NCI-H1436 treated with DMSO at 0.1 percent for 48 hours (cell line): ENCODE results near the gene RBBP5.

Experiments
- DNase-seq: peaks from one replicate; lab custom pipeline; 2025; lab: John Stamatoyannopoulos, UW

Gene RBBP5

GRCh38 chr1:205133287-205133686 is 11.5 kb upstream of the RBBP5 start:
- no peak for DNase-seq

GRCh38 chr1:205129447-205130029 is 7.8 kb upstream of the RBBP5 start:
- DNase-seq = no peak

DNA sequence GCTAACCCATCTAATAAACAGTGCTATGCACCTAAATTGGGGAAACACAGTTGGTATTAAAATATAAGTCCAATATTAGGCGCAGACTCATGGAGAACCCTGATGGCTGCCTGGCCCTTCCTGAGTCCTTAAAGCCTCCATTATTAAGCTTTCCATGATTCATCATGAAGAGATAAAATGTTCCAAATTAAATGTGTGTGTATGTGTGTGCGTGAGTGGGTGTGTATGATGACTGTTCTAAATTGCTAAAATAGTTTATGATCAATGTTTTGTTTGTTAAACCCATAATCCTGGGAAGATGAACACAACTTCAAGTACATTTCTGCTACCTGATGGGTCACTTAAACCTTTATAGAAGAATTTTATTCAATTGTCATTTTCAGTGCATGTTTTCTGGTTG is 6.3 kb upstream of the RBBP5 start:
- no peak for DNase-seq

DNA sequence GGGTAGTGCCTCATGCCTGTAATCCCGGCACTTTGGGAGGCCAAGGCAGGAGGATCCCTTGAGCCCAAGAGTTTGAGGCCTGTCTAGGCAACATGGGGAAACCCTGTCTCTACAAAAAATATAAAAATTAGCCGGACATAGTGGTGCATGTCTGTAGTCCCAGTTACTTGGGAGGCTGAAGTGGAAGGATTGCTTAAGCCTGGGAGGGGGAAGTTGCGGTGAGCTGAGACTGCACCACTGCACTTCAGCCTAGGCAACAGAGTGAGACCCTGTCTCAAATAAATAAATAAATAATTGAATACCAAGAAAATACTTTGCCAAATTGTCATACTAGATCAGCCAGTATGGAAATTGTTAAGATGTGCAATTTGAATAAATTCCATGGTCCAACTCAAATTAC is 5.9 kb upstream of the RBBP5 start:
- no peak for DNase-seq

- DNase-seq = no peak
These were observed 2.9 kb upstream of the RBBP5 start for GRCh38 chr1:205124726-205125125.

DNA sequence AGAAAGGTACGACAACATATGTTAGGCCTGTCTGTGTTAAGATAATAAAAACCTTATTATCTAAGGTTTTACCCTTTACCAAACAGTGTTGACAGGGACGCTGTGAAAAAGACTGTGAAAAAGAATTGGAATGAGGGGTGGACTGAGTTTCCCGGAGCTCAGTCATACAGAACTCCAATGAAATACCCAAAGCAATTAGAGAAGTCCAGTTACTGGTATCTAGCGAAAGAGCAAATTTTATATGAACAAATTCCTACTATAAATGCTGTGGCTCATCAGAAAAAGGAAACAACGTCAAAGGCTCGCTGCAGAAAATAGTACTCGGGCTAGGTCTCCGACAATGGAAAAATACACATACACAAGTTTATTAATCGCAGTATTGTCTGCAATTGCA is 708 bp upstream of the RBBP5 start:
- no peak for DNase-seq

DNA sequence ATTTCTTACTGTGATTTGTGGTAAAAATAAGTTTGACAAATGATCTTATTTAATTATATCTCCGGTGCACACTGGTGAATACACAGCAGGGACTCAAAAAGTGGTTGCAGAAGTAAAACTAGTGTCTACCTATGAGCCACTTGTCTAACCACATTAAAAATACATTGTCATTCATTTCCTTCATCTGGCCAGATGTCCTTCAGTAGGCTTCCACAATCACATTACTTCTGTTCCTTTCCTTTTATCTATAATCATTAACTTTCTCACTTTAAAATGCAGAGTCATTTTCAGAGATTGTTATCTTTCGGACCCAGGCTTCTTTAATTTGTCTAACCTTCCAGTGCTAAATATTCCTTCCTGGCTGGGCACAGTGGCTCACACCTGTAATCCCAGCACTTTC is 3.0 kb downstream of the RBBP5 start:
- no peak for DNase-seq

DNA sequence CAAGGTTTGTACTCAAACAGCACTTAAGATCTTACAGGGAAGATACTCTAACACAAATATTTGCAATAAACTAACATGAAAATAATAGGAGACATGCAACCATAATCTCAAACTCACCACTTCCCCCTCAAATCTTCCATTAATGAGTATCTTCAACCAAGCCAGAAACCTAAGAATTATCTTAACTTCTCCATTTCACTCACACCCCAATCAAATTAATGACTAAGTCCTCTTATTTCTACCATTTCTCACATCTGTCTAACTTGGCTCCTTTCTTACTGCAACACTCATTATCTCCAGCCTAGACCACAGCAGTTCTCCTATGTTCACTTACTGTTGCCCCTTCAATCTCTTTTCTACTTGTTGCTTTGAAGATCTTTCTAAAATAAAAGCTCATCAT is 10.4 kb downstream of the RBBP5 start:
- no peak for DNase-seq

- no peak for DNase-seq
These were observed 12.1 kb downstream of the RBBP5 start for GRCh38 chr1:205109711-205110110.

GRCh38 chr1:205109269-205109668 is 12.5 kb downstream of the RBBP5 start:
- DNase-seq = no peak

- DNase-seq = no peak
These were observed 13.3 kb downstream of the RBBP5 start for GRCh38 chr1:205108464-205108863.

DNA sequence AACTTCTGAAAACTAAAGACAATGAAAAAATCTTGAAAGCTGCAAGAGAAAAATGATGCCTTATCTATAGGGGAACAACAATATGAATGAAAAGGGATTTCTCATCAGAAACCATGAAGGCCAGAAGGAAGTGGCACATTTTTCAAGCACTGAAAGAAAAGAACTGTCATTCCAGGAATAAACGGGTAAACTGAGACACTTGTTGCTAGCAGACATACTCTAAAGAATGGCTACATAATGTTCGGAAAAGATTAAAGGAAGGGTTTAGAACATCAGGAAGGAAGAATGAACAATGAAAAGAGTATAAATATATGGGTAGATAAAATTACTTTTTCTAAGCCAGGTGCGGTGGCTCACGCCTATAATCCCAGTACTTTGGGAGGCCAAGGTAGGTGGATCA is 14.5 kb downstream of the RBBP5 start:
- no peak for DNase-seq

DNA sequence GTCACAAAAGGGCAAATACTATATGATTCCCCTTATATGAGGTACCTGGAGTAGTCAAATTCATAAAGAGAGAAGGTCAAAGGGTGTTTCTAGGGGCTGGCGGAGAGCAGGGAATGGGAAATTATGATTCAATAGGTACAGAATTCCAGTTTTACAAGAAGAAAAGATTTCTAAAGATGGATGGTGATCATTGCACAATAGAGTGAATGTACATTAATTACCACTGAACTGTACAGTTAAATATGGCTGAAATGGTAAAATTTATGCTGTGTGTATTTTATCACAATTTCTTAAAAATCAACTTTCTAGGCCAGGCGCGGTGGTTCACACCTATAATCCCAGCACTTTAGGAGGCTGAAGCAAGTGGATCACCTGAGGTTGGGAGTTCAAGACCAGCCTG is 19.4 kb downstream of the RBBP5 start:
- no peak for DNase-seq

- no peak for DNase-seq
These were observed 23.5 kb downstream of the RBBP5 start for GRCh38 chr1:205098242-205098641.

GRCh38 chr1:205095422-205095821 is 26.4 kb downstream of the RBBP5 start:
- no peak for DNase-seq

- DNase-seq = no peak
These were observed 30.6 kb downstream of the RBBP5 start for GRCh38 chr1:205091043-205091740.

- DNase-seq = no peak
These were observed 33.4 kb downstream of the RBBP5 start for GRCh38 chr1:205088341-205088740.

- no peak for DNase-seq
These were observed 37.4 kb downstream of the RBBP5 start, which contains the start of gene TMEM81 for GRCh38 chr1:205084360-205084759. Gene TMEM81 (minus strand): TSS chr1:205084460. CDS start chr1:205084320, 140 bp downstream.

- no peak for DNase-seq
These were observed 39.3 kb downstream of the RBBP5 start for GRCh38 chr1:205082431-205082830.

GRCh38 chr1:205077934-205078311 is 43.9 kb downstream of the RBBP5 start:
- no peak for DNase-seq

- no peak for DNase-seq
These were observed 44.4 kb downstream of the RBBP5 start for GRCh38 chr1:205077158-205077933.

GRCh38 chr1:205076245-205076761 is 45.5 kb downstream of the RBBP5 start:
- DNase-seq = no peak

GRCh38 chr1:205075642-205076155 is 46.1 kb downstream of the RBBP5 start:
- DNase-seq = no peak
